Kidney (tissue), 14 donors: Measurements from ENCODE around the gene AUTS2. TPM values are rescaled to one million over a fixed set of nuclear protein-coding genes. Genes with fewer than 3 reads are reported as not detected.
"Not testable (repeated sequence)": the region's sequence is repeated elsewhere in the genome, so short reads cannot be mapped to it uniquely, and the experiment has no call there.

Source experiments
- DNase-seq, 5 donors: peaks; one replicate each; pipeline ENCODE4 v3.0.0-alpha.2; 2013 to 2020
- FAIRE-seq: peaks from 2 replicates; lab custom pipeline; 2012; peaks lifted over from hg19 to GRCh38; lab: Jason Lieb, UNC
- H3K27ac ChIP-seq, 2 donors: one replicate each; pipeline ENCODE4 v1.7.0; 2013; ENCODE audit warnings: low read depth in 2 of 2, low read length in 2 of 2, inconsistent platforms in 1 of 2
- H3K27me3 ChIP-seq: one replicate; pipeline ENCODE4 v1.7.1; 2013; ENCODE audit warnings: low read length, inconsistent platforms; ENCODE audit not compliant: control insufficient read depth, insufficient read depth
- H3K36me3 ChIP-seq, 3 donors: one replicate each; pipeline versions ENCODE4 v1.7.0 to v1.7.1; 2013; ENCODE audit warnings: low read length in 3 of 3, control low read depth in 1 of 3, inconsistent platforms in 1 of 3; ENCODE audit not compliant: insufficient read depth in 3 of 3, control insufficient read depth in 2 of 3
- H3K4me1 ChIP-seq, 3 donors: one replicate each; pipeline versions ENCODE4 v1.7.0 to v1.7.1; 2013; ENCODE audit warnings: low read length in 3 of 3, inconsistent platforms in 1 of 3, low read depth in 1 of 3; ENCODE audit not compliant: control insufficient read depth in 2 of 3, insufficient read depth in 2 of 3
- H3K4me3 ChIP-seq, 3 donors: one replicate each; pipeline versions ENCODE4 v1.7.0 to v1.8.1; 2013; ENCODE audit warnings: low read length in 3 of 3, control low read depth in 1 of 3, inconsistent platforms in 1 of 3
- H3K9ac ChIP-seq, 3 donors: one replicate each; pipeline versions ENCODE4 v1.7.0 to v1.7.1; 2013; ENCODE audit warnings: low read length in 3 of 3, control low read depth in 1 of 3, inconsistent platforms in 1 of 3
- H3K9me3 ChIP-seq, 3 donors: one replicate each; pipeline versions ENCODE4 v1.7.0 to v1.7.1; 2013; ENCODE audit warnings: low read length in 3 of 3, control low read depth in 1 of 3, inconsistent platforms in 1 of 3; ENCODE audit not compliant: control insufficient read depth in 2 of 3, insufficient read depth in 1 of 3
- CTCF ChIP-seq: IDR thresholded peaks from 3 replicates; pipeline ENCODE4 v1.5.1; 2012; ENCODE audit warnings: mild to moderate bottlenecking, moderate library complexity, borderline replicate concordance; ENCODE audit not compliant: insufficient read depth; ENCODE audit errors: extremely low read depth
- intact Hi-C: fragments of 100-400 bp; cut with DNase I; formaldehyde crosslinking; loops from one replicate; pipeline ENCODE4 v1.11.1; 2022
- polyA plus RNA-seq: library from polyadenylated mRNA; stranded (reverse); fragments of 350-450 nt; fragmentation: Illumina TruSeq; extraction: RNeasy Lipid Tissue Mini Kit (QIAGEN cat#74804); gene quantifications from one replicate; pipeline ENCODE4 v1.2.3, GENCODE V29; 2014; ENCODE audit warnings: low read depth, low replicate concordance; ENCODE audit not compliant: insufficient read depth
- total RNA-seq: library from RNA; stranded (reverse); fragmentation: NEBNext Ultra II Directional; extraction: Animal tissue kit (Norgen Biotek cat#: 25700); gene quantifications from one replicate; pipeline ENCODE4 v1.2.1, GENCODE V29; 2021
- donor health status: control.
- donor health status: control.
- donor health status: control.
- donor health status: control.
- donor health status: control.
- donor health status: DM: yes; HTN: yes; CAD: no.
- donor health status: Normal renal cell carcinoma (clear cell type).

AUTS2 gene
- total and polyA plus RNA-seq, 2 donors from 2014 or later = 5.2 to 33.8 TPM

GRCh38 chr7:70268179-70268578 is 669.9 kb downstream of the AUTS2 start:
- Histone ChIP-seq H3K4me3 (no peak overlapping the region), H3K27me3 (no peaks in the 10 kb centered on the region), H3K4me1 (no peaks in the 10 kb centered on the region), H3K9ac (no peak overlapping the region), H3K9me3 (no peaks in the 10 kb centered on the region), H3K36me3 (no peaks in the 10 kb centered on the region), H3K27ac (no peak overlapping the region)
- TF ChIP-seq CTCF = no peak
- DNase-seq = no peak
- FAIRE-seq = no peak
- intact Hi-C loops = no loop called here

GRCh38 chr7:70270149-70270548 is 671.9 kb downstream of the AUTS2 start:
- no peak overlapping the region for H3K27ac ChIP-seq
- H3K36me3 ChIP-seq = no peaks in the 10 kb centered on the region
- FAIRE-seq (no peak), DNase-seq (no peak)
- intact Hi-C loops = no loop called here
- no peak overlapping the region for H3K4me3 ChIP-seq
- H3K9ac ChIP-seq = no peak overlapping the region
- H3K4me1 ChIP-seq = no peaks in the 10 kb centered on the region
- TF ChIP-seq CTCF = no peak
- no peaks in the 10 kb centered on the region for H3K9me3 ChIP-seq
- no peaks in the 10 kb centered on the region for H3K27me3 ChIP-seq

GRCh38 chr7:70271617-70272081 is 673.4 kb downstream of the AUTS2 start:
- DNase-seq = peak in 4 of 5 donors; percentile 35 to 76 (median 50)
- Histone ChIP-seq H3K4me3 (no peak overlapping the region), H3K4me1 (no peaks in the 10 kb centered on the region), H3K36me3 (no peaks in the 10 kb centered on the region), H3K27ac (no peak overlapping the region), H3K27me3 (no peaks in the 10 kb centered on the region), H3K9ac (no peak overlapping the region), H3K9me3 (peaks cover 0 to 2% (median 0%) of the 10 kb centered on the region in 3 donors)
- TF ChIP-seq CTCF = no peak
- no peak for FAIRE-seq
- intact Hi-C loops = no loop called here

GRCh38 chr7:70275570-70275969 is 677.3 kb downstream of the AUTS2 start:
- H3K36me3 ChIP-seq, DNase-seq, H3K27ac ChIP-seq, FAIRE-seq, H3K9ac ChIP-seq, H3K9me3 ChIP-seq, H3K4me1 ChIP-seq, H3K27me3 ChIP-seq, H3K4me3 ChIP-seq, intact Hi-C loops: not testable (repeated sequence)
